GM12865 (cell line): Measurements from ENCODE around the gene AADACL2.
A peak's percentile ranks its signal among the peaks of the same experiment; 100 is the strongest.

ENCODE experiments used
- DNase-seq: peaks from one replicate; pipeline ENCODE4 v3.0.0; 2010; ENCODE audit warnings: low read depth
- H3K4me3 ChIP-seq: 2 replicates; pipeline ENCODE4 v1.5.1; 2011; ENCODE audit warnings: mild to moderate bottlenecking, low read depth, low read length, control low read depth
- CTCF ChIP-seq: IDR thresholded peaks from 2 replicates; pipeline ENCODE4 v1.5.1; 2011; ENCODE audit warnings: low read length, control low read depth, low read depth, inconsistent platforms; ENCODE audit not compliant: insufficient read depth; ENCODE audit errors: missing control alignments

AADACL2 gene

GRCh38 chr3:151732861-151733260 is 866 bp upstream of the AADACL2 start:
- peak; percentile 9 for DNase-seq
- TF ChIP-seq CTCF, result no peak
- H3K4me3 ChIP-seq, result no peak overlapping the region

DNA sequence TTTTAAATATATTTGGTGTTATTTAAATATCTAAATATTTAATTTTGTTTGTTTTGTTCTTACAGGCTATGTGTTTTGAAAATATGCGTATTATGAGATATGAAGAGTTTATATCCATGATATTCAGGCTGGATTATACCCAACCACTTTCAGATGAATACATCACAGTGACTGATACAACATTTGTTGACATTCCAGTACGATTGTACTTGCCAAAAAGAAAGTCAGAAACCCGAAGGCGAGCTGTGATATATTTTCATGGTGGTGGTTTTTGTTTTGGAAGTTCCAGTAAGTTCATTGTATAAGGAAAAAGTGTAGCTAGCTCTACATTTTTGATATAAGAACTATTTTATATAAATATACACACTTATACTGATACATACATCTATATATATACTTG is 6.9 kb downstream of the AADACL2 start:
- no peak for TF ChIP-seq CTCF
- no peak for DNase-seq
- H3K4me3 ChIP-seq, result no peak overlapping the region

DNA sequence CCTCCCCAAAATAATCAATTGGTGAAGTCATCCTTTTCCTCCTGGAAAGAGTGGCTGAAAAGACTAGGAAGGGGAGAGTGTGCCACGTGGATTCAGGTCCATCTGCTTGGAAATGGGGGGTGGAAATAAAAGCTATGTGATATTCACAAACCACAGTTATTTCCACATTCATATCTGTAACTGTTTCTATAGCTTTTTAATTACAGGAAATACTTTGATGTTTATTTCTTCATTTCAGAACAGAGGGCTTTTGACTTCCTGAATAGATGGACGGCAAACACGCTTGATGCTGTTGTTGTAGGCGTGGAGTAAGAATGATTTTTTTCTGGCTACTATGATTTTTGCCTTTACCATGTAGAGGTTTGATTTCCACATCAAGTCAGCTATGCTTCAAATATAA is 10.1 kb downstream of the AADACL2 start:
- H3K4me3 ChIP-seq, result no peak overlapping the region
- DNase-seq, result no peak
- no peak for TF ChIP-seq CTCF

DNA sequence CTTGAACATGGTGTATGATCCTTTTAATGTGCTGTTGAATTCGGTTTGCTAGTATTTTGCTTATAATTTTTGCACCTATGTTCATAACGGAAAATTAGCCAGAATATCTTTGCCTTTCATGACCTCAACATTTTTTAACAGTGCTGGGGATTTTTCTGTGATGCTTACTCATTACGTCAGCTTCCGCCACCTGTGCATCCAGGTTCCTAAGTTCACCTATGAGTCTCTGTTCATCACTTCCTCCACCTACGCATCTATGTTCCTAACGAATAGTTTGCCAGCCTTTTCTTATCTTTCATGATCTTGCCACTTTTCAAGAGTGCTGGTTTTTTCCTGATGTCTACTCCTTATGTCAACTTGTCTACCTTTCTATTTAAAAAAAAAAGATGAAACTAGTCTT is 16.5 kb downstream of the AADACL2 start:
- no peak overlapping the region for H3K4me3 ChIP-seq
- no peak for TF ChIP-seq CTCF
- DNase-seq, result no peak

DNA sequence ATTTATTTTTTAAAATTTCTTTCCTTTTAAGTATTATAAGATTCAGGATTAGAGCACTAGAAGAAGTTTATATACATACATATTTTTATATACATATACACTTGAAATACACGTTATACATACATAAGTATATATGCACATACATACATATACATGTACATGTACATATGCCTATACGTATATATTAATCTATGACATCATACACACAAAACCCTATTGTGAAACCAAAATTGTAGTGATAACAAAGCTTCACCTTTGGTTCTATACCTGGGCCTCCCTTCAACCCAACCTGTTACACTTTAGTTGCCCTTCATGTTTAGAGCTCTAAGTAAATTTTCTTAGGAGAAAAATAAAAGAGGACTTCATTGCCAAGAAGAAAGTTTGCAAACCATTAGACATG is 17.0 kb downstream of the AADACL2 start:
- no peak for DNase-seq
- TF ChIP-seq CTCF, result no peak
- no peak overlapping the region for H3K4me3 ChIP-seq

GRCh38 chr3:151751161-151751560 is 17.4 kb downstream of the AADACL2 start:
- no peak for TF ChIP-seq CTCF
- H3K4me3 ChIP-seq, result no peak overlapping the region
- no peak for DNase-seq

- H3K4me3 ChIP-seq, result no peak overlapping the region
- no peak for TF ChIP-seq CTCF
- DNase-seq, result no peak
These were observed 20.1 kb downstream of the AADACL2 start for GRCh38 chr3:151753846-151754245.
